Cardiac muscle cell (in vitro differentiated cells and primary cell): ENCODE measurements around the gene DMAC2. TPM values are rescaled to one million over a fixed set of nuclear protein-coding genes. Genes with fewer than 3 reads are reported as not detected.

ENCODE experiments used
- DNase-seq, 2 donors: peaks; one replicate each; pipeline versions ENCODE4 v3.0.0 to v3.0.0-alpha.2; 2010 to 2017; ENCODE audit warnings: low read depth in 1 of 2, low spot score in 1 of 2
- H3K27ac ChIP-seq: fragments of 200-600 bp; sonication (generic); 2 replicates; pipeline ENCODE4 v1.5.1; 2016
- H3K27me3 ChIP-seq: fragments of 200-600 bp; sonication (generic); 2 replicates; pipeline ENCODE4 v1.6.0; 2016; ENCODE audit warnings: control low read depth
- H3K36me3 ChIP-seq: fragments of 200-600 bp; sonication (generic); 2 replicates; pipeline ENCODE4 v1.5.1; 2016; ENCODE audit warnings: control low read depth
- H3K4me1 ChIP-seq: fragments of 200-600 bp; sonication (generic); 2 replicates; pipeline ENCODE4 v1.8.1; 2017; ENCODE audit warnings: low read depth, mild to moderate bottlenecking, mixed run types
- H3K4me3 ChIP-seq: fragments of 200-600 bp; sonication (generic); 2 replicates; pipeline ENCODE4 v1.5.1; 2016; ENCODE audit warnings: mild to moderate bottlenecking
- H3K9me3 ChIP-seq: fragments of 200-600 bp; sonication (generic); 2 replicates; pipeline ENCODE4 v1.5.1; 2017; ENCODE audit warnings: low read depth, mild to moderate bottlenecking, control low read depth
- CTCF ChIP-seq: IDR thresholded peaks from 2 replicates; pipeline ENCODE4 v1.5.1; 2012; ENCODE audit warnings: low read depth, mild to moderate bottlenecking, low read length
- polyA plus RNA-seq: library from polyadenylated mRNA; unstranded; fragments of >200 nt; fragmentation: Nextera tagmentation; extraction: Ambion mirVana; gene quantifications from 2 replicates; pipeline ENCODE4 v1.2.1, GENCODE V29; 2016
- total RNA-seq: library from RNA; depleted of rRNA; stranded (reverse); fragments of >200 nt; gene quantifications from 2 replicates; pipeline ENCODE4 v1.2.3, GENCODE V29; 2016

Gene DMAC2
- total and polyA plus RNA-seq, 2 experiments from 2014 or later, result 78.5 to 126 TPM

GRCh38 chr19:41399091-41399490 is 40.6 kb downstream of the DMAC2 start:
- H3K4me1 ChIP-seq, result peaks cover 5% of the 10 kb centered on the region
- H3K27me3 ChIP-seq, result no peaks in the 10 kb centered on the region
- no peak for TF ChIP-seq CTCF
- no peaks in the 10 kb centered on the region for H3K9me3 ChIP-seq
- H3K4me3 ChIP-seq, result peak overlapping the region; percentile 98
- no peak overlapping the region for H3K27ac ChIP-seq
- no peak for DNase-seq
- no peaks in the 10 kb centered on the region for H3K36me3 ChIP-seq

GRCh38 chr19:41398598-41398997 is 41.1 kb downstream of the DMAC2 start:
- no peaks in the 10 kb centered on the region for H3K36me3 ChIP-seq
- peak overlapping the region; percentile 98 for H3K4me3 ChIP-seq
- no peak for TF ChIP-seq CTCF
- no peak for DNase-seq
- peaks cover 5% of the 10 kb centered on the region for H3K4me1 ChIP-seq
- H3K27me3 ChIP-seq, result no peaks in the 10 kb centered on the region
- no peaks in the 10 kb centered on the region for H3K9me3 ChIP-seq
- peak overlapping the region; percentile 98 for H3K27ac ChIP-seq

GRCh38 chr19:41398050-41398418 is 41.7 kb downstream of the DMAC2 start:
- Histone ChIP-seq H3K27me3 (no peaks in the 10 kb centered on the region), H3K27ac (peak overlapping the region; percentile 98), H3K36me3 (no peaks in the 10 kb centered on the region), H3K9me3 (no peaks in the 10 kb centered on the region), H3K4me3 (peak overlapping the region; percentile 98), H3K4me1 (peaks cover 5% of the 10 kb centered on the region)
- TF ChIP-seq CTCF, result no peak
- DNase-seq, result no peak

GRCh38 chr19:41397086-41398049 is 42.3 kb downstream of the DMAC2 start, which contains the start of the genes BCKDHA and EXOSC5:
Gene BCKDHA, plus strand, starts transcription at chr19:41397818. Its CDS starts 10 bp downstream, at chr19:41397828.
Gene EXOSC5, minus strand, starts transcription at chr19:41397359. Its CDS starts 31 bp downstream, at chr19:41397328.
- Histone ChIP-seq H3K4me1 (peaks cover 5% of the 10 kb centered on the region), H3K27me3 (no peaks in the 10 kb centered on the region), H3K9me3 (no peaks in the 10 kb centered on the region), H3K4me3 (peak within 1 kb of the TSS; percentile 98), H3K27ac (peak within 1 kb of the TSS; percentile 98), H3K36me3 (no peaks in the 10 kb centered on the region)
- DNase-seq, result peak; percentile 100
- no peak for TF ChIP-seq CTCF

- DNase-seq, result no peak
- H3K4me3 ChIP-seq, result no peak overlapping the region
- H3K36me3 ChIP-seq, result no peaks in the 10 kb centered on the region
- no peaks in the 10 kb centered on the region for H3K27me3 ChIP-seq
- H3K4me1 ChIP-seq, result peaks cover 5% of the 10 kb centered on the region
- H3K27ac ChIP-seq, result no peak overlapping the region
- no peak for TF ChIP-seq CTCF
- no peaks in the 10 kb centered on the region for H3K9me3 ChIP-seq
Measured at GRCh38 chr19:41395355-41395754, 44.4 kb downstream of the DMAC2 start.
